Naive thymus-derived CD8-positive, alpha-beta T cell (primary cell): Measurements from ENCODE around the gene C6orf118. TPM values are rescaled to one million over a fixed set of nuclear protein-coding genes. Genes with fewer than 3 reads are reported as not detected.

Source experiments
- ATAC-seq, 2 donors: fragments of 150-1000 bp; cut with Tn5 transposase in 1 of 2; sonication (Bioruptor Pico), chemical (Tn5 transposase) in 1 of 2; 1 replicate in 1 of 2; 2 replicates in 1 of 2; pipeline ENCODE4 v1.10.0; 2021; ENCODE audit warnings: mild to moderate bottlenecking in 2 of 2, moderate library complexity in 2 of 2
- POLR2A ChIA-PET: fragments of 350-600 bp; sonication (Branson Sonifier 250); formaldehyde crosslinking; loops from one replicate; lab custom pipeline; 2021; ENCODE audit warnings: antibody characterized with exemption; lab: Charles Lee
- DNase-seq, 10 donors: peaks; one replicate each; pipeline versions ENCODE4 v3.0.0 to v3.0.0-alpha.2; 2020 to 2022
- H3K27ac Mint-ChIP-seq, 10 donors: one replicate each; pipeline ENCODE4 v1.8.0; 2020 to 2022; ENCODE audit warnings: mild to moderate bottlenecking in 10 of 10, mixed read lengths in 10 of 10, moderate library complexity in 4 of 10, inconsistent platforms in 1 of 10
- H3K27me3 Mint-ChIP-seq, 5 donors: one replicate each; pipeline ENCODE4 v1.8.0; 2021 to 2022; ENCODE audit warnings: mixed read lengths in 5 of 5
- H3K36me3 Mint-ChIP-seq, 3 donors: one replicate each; pipeline ENCODE4 v1.8.0; 2020 to 2022; ENCODE audit warnings: mixed read lengths in 3 of 3, mild to moderate bottlenecking in 2 of 3, inconsistent platforms in 1 of 3
- H3K4me1 Mint-ChIP-seq, 4 donors: one replicate each; pipeline ENCODE4 v1.8.0; 2021 to 2022; ENCODE audit warnings: mixed read lengths in 4 of 4
- H3K4me3 Mint-ChIP-seq, 10 donors: one replicate each; pipeline ENCODE4 v1.8.0; 2020 to 2022; ENCODE audit warnings: mild to moderate bottlenecking in 10 of 10, mixed read lengths in 10 of 10, moderate library complexity in 6 of 10, inconsistent platforms in 1 of 10
- H3K9me3 Mint-ChIP-seq, 9 donors: one replicate each; pipeline ENCODE4 v1.8.0; 2020 to 2022; ENCODE audit warnings: mixed read lengths in 9 of 9, mild to moderate bottlenecking in 3 of 9, inconsistent platforms in 1 of 9, moderate library complexity in 1 of 9
- polyA plus RNA-seq, 3 donors: library from polyadenylated mRNA; unstranded; fragments of 300-500 nt; fragmentation: Illumina TruSeq; gene quantifications; one replicate each; pipeline ENCODE4 v1.2.3, GENCODE V29; 2021
- total RNA-seq, 8 experiments: library from RNA in 2 of 8; stranded (reverse) in 2 of 8; gene quantifications; one replicate each; pipeline ENCODE4 v1.2.3 and lab custom pipeline; 2021 to 2026

The C6orf118 gene
- total RNA-seq (not detected), polyA plus RNA-seq (not detected), total RNA-seq (lab: John Stamatoyannopoulos, UW) (0 reads per million in 6 experiments)

DNA sequence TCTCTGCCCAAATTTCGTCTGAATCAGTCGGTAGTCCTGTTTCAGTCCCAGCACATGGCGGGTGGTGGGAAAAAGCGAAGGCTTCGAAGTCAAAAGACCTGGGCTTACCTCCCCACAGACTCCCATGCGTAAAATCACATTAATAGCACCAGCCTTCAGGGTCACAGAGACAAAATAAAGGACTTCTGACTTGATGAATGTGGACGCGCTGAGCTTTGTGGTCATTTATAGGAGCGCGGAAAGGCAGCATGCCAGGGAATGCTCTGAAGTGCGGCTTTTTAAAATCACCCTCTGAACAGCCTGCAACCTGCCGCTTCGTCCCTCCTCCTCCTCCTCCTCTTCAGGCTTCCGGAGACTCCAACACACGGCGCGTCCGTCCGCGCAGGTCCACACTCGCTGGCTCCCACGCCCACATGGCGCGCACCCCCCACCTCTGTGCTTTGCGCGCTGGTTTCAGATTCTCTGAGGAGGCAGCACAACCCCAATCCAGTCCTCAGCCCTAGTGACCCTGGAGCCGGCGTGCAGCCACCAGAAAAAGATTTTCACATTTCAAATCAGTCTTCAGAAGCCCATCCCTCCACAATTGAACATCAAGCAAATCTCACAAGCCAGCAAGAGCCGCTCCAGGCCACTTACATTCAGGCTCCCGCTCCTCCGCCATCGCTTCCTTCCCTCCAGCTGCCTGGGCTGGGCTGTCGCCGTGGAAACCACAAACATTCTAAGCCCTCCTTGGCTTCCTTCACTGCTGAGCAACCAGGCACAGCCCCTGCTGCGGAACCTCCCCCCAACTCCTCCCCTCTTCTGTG is at the start of gene C6orf118:
Gene C6orf118 (minus strand): TSS at position 680 of the 806 bp plus-strand sequence. CDS start 19 bp downstream, at position 661.
- POLR2A ChIA-PET: no interaction called here
- no peak for DNase-seq
- Mint-ChIP-seq H3K36me3 (no peaks in the 10 kb centered on the region), H3K4me1 (peaks cover 3 to 14% (median 9%) of the 10 kb centered on the region in 4 donors), H3K27ac (no peak within 1 kb of the TSS), H3K9me3 (peaks cover 0 to 6% (median 1%) of the 10 kb centered on the region in 9 donors), H3K27me3 (peaks cover 0 to 3% (median 0%) of the 10 kb centered on the region in 5 donors), H3K4me3 (peak within 1 kb of the TSS in 9 of 10 donors; percentile 9 to 78 (median 61))
- no peak for ATAC-seq

- no peak overlapping the region for H3K4me3 Mint-ChIP-seq
- H3K36me3 Mint-ChIP-seq: peaks cover 0 to 4% (median 0%) of the 10 kb centered on the region in 3 donors
- POLR2A ChIA-PET: no interaction called here
- H3K27me3 Mint-ChIP-seq: peaks cover 0 to 6% (median 0%) of the 10 kb centered on the region in 5 donors
- H3K9me3 Mint-ChIP-seq: peaks cover 0 to 25% (median 9%) of the 10 kb centered on the region in 9 donors
- no peak for ATAC-seq
- H3K27ac Mint-ChIP-seq: no peak overlapping the region
- no peak for DNase-seq
- no peaks in the 10 kb centered on the region for H3K4me1 Mint-ChIP-seq
These were observed 36.3 kb upstream of the C6orf118 start for GRCh38 chr6:165345700-165346099.

DNA sequence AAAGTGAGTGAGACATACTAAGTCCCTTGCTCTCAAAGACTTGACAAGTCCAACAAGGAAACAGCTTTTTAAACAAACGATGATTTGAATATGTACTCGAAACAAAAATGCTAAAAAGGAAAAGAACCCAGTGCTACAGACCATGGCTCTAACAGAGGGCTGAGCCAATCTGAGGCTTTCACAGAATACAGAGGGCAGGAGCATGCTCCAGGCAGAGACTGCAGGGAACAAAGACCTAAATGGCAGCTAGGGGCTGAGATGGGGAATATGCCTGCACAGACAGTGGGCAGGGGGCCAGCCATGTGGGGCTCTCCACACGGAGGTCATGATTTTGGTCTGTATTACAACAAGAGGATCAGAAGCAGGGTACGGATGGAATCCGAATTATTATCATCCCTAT is 31.1 kb upstream of the C6orf118 start:
- no peak overlapping the region for H3K4me3 Mint-ChIP-seq
- H3K4me1 Mint-ChIP-seq: no peaks in the 10 kb centered on the region
- ATAC-seq: no peak
- peaks cover 0 to 6% (median 1%) of the 10 kb centered on the region in 9 donors for H3K9me3 Mint-ChIP-seq
- H3K36me3 Mint-ChIP-seq: peaks cover 0 to 4% (median 0%) of the 10 kb centered on the region in 3 donors
- no peak overlapping the region for H3K27ac Mint-ChIP-seq
- POLR2A ChIA-PET: no interaction called here
- H3K27me3 Mint-ChIP-seq: no peaks in the 10 kb centered on the region
- DNase-seq: no peak

- peaks cover 0 to 6% (median 2%) of the 10 kb centered on the region in 3 donors for H3K36me3 Mint-ChIP-seq
- H3K4me3 Mint-ChIP-seq: no peak overlapping the region
- H3K9me3 Mint-ChIP-seq: peaks cover 0 to 31% (median 14%) of the 10 kb centered on the region in 9 donors
- no peak for ATAC-seq
- H3K27me3 Mint-ChIP-seq: no peaks in the 10 kb centered on the region
- POLR2A ChIA-PET: no interaction called here
- no peaks in the 10 kb centered on the region for H3K4me1 Mint-ChIP-seq
- H3K27ac Mint-ChIP-seq: no peak overlapping the region
- no peak for DNase-seq
These were observed 16.2 kb upstream of the C6orf118 start for GRCh38 chr6:165325609-165326008.

GRCh38 chr6:165321555-165322145 is 12.2 kb upstream of the C6orf118 start:
- Mint-ChIP-seq H3K27me3 (no peaks in the 10 kb centered on the region), H3K4me3 (no peak overlapping the region), H3K27ac (no peak overlapping the region), H3K9me3 (peaks cover 0 to 42% (median 20%) of the 10 kb centered on the region in 9 donors), H3K4me1 (no peaks in the 10 kb centered on the region), H3K36me3 (peaks cover 0 to 6% (median 2%) of the 10 kb centered on the region in 3 donors)
- POLR2A ChIA-PET: no interaction called here
- DNase-seq (no peak), ATAC-seq (no peak)

- no peaks in the 10 kb centered on the region for H3K27me3 Mint-ChIP-seq
- POLR2A ChIA-PET: no interaction called here
- peaks cover 0 to 6% (median 2%) of the 10 kb centered on the region in 3 donors for H3K36me3 Mint-ChIP-seq
- no peak overlapping the region for H3K27ac Mint-ChIP-seq
- H3K4me1 Mint-ChIP-seq: no peaks in the 10 kb centered on the region
- DNase-seq (no peak), ATAC-seq (no peak)
- H3K4me3 Mint-ChIP-seq: no peak overlapping the region
- H3K9me3 Mint-ChIP-seq: peaks cover 0 to 42% (median 20%) of the 10 kb centered on the region in 9 donors
These were observed 11.7 kb upstream of the C6orf118 start for GRCh38 chr6:165321150-165321549.

DNA sequence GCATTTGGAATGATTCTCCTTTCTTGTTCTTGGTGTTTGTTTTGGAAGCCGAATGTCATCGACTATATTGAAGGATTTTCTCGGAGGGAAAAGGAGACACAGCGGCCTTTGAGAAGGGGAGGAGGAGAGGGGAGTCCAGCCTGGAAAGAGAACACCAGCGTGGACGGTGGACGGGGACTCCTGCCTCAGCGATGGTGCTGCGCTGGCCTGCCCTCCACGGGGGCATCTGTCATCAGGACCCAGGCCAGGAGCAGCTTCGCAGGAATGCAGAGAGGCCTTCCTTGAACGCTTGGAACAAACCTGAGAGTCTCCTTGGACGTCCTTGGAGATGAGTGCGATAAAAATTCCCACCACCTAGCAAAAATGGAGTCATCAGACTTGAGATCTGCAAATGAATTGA is 8.3 kb upstream of the C6orf118 start:
- Mint-ChIP-seq H3K36me3 (peaks cover 0 to 6% (median 0%) of the 10 kb centered on the region in 3 donors), H3K9me3 (peaks cover 0 to 29% (median 18%) of the 10 kb centered on the region in 9 donors), H3K4me1 (no peaks in the 10 kb centered on the region), H3K27me3 (no peaks in the 10 kb centered on the region), H3K27ac (no peak overlapping the region), H3K4me3 (no peak overlapping the region)
- POLR2A ChIA-PET: no interaction called here
- ATAC-seq: no peak
- no peak for DNase-seq

GRCh38 chr6:165306955-165307354 is 2.5 kb downstream of the C6orf118 start:
- H3K4me3 Mint-ChIP-seq: no peak overlapping the region
- DNase-seq: no peak
- H3K27me3 Mint-ChIP-seq: peaks cover 0 to 3% (median 0%) of the 10 kb centered on the region in 5 donors
- peaks cover 3 to 14% (median 9%) of the 10 kb centered on the region in 4 donors for H3K4me1 Mint-ChIP-seq
- H3K9me3 Mint-ChIP-seq: peaks cover 0 to 16% (median 0%) of the 10 kb centered on the region in 9 donors
- no peaks in the 10 kb centered on the region for H3K36me3 Mint-ChIP-seq
- no peak for ATAC-seq
- POLR2A ChIA-PET: no interaction called here
- H3K27ac Mint-ChIP-seq: no peak overlapping the region

DNA sequence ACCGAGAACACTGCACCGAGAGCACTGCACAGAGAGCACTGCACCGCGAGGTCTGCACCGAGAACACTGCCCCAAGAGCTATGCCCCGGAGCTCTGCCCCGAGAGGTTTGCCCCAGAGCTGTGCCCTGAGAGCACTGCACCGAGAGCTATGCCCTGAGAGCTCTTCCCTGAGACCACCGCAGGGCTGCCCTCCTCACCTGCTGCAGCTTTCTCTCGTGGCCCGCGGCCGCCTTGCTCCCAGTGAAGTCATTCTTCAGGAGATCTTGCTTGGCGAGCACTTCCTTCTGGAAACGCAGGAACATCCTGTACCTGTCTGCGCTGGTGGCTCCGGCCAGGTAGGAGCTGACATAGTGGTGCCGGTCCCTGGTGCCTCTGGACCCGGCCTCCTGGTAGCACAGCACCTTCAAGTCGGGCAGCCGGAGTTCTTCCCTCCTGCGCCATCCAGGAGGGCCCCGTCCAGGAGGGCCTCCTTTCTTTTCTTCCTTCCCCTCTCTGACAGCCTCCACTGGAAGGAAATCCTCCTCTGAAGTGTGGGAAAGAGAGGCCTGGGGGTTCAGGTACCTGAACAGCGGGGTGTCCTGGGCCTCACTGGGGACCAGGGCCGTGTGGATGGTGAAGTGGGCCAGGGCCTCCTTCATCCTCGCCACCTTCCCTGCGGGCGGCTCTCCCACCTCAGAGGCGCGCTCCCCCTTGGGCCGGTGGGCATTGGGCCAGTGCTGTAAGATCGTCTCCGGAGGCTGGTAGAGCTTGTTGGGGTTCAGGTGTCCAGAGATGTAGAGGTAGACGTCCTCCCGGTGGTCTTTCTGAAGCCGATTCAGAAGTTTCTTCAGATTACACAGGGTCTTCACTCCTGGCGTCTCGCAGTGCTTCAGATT is 7.8 kb downstream of the C6orf118 start:
- H3K4me3 Mint-ChIP-seq: no peak overlapping the region
- peaks cover 0 to 20% (median 1%) of the 10 kb centered on the region in 9 donors for H3K9me3 Mint-ChIP-seq
- H3K36me3 Mint-ChIP-seq: no peaks in the 10 kb centered on the region
- ATAC-seq (no peak), DNase-seq (no peak)
- H3K4me1 Mint-ChIP-seq: no peaks in the 10 kb centered on the region
- POLR2A ChIA-PET: no interaction called here
- no peak overlapping the region for H3K27ac Mint-ChIP-seq
- H3K27me3 Mint-ChIP-seq: peaks cover 0 to 5% (median 0%) of the 10 kb centered on the region in 5 donors

GRCh38 chr6:165300422-165300936 is 8.9 kb downstream of the C6orf118 start:
- H3K4me3 Mint-ChIP-seq: no peak overlapping the region
- POLR2A ChIA-PET: no interaction called here
- H3K4me1 Mint-ChIP-seq: no peaks in the 10 kb centered on the region
- peaks cover 0 to 20% (median 4%) of the 10 kb centered on the region in 9 donors for H3K9me3 Mint-ChIP-seq
- no peak for DNase-seq
- no peak for ATAC-seq
- H3K27ac Mint-ChIP-seq: no peak overlapping the region
- H3K36me3 Mint-ChIP-seq: no peaks in the 10 kb centered on the region
- peaks cover 0 to 8% (median 0%) of the 10 kb centered on the region in 5 donors for H3K27me3 Mint-ChIP-seq

DNA sequence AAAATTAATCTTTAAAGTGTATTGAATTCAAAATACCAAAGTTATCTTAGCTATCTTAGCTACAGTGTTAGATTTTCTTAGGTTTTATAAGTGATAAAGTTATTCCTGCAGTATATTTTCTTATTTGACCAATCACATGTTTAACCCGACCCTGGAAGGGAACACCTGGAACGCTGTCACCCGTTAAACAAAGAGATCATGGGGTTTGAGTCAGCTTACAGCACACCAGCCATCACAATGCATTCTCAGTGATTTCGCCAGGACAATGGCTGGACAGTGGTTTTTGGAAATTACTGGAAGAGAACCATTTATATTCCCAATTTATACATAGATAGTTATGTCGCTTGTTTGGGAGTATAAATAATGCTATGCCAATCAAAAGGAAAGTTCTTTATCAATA is 10.5 kb downstream of the C6orf118 start:
- POLR2A ChIA-PET: no interaction called here
- H3K4me1 Mint-ChIP-seq: no peaks in the 10 kb centered on the region
- H3K4me3 Mint-ChIP-seq: no peak overlapping the region
- no peak overlapping the region for H3K27ac Mint-ChIP-seq
- peaks cover 0 to 8% (median 0%) of the 10 kb centered on the region in 5 donors for H3K27me3 Mint-ChIP-seq
- peaks cover 0 to 20% (median 4%) of the 10 kb centered on the region in 9 donors for H3K9me3 Mint-ChIP-seq
- no peaks in the 10 kb centered on the region for H3K36me3 Mint-ChIP-seq
- DNase-seq: no peak
- ATAC-seq: no peak

GRCh38 chr6:165298402-165298801 is 11.0 kb downstream of the C6orf118 start:
- Mint-ChIP-seq H3K27ac (no peak overlapping the region), H3K4me1 (no peaks in the 10 kb centered on the region), H3K36me3 (no peaks in the 10 kb centered on the region), H3K4me3 (no peak overlapping the region), H3K9me3 (peaks cover 0 to 21% (median 4%) of the 10 kb centered on the region in 9 donors), H3K27me3 (peaks cover 0 to 8% (median 0%) of the 10 kb centered on the region in 5 donors)
- POLR2A ChIA-PET: no interaction called here
- no peak for ATAC-seq
- DNase-seq: no peak
